ENCODE data around the gene LRP2.

Gene LRP2

DNA sequence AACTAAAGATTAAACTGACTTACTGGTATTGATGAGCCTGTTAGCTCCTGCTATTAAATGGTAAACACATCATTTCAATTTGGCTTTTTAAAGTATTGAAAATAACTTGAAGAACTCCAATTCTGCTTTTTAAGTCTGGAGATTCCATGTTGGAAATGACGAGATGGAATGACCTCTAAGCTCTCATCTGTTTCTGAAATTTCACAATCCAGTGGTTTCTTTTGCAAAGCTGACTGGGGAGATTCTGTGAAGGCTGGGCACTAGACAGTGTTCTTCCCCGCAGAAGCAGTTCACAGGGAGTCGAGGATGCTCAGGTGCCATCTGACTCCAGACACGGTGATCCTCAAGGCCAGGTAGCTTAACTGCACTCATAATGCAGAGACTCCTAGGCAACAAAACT, 248.3 kb downstream of the LRP2 start:
- no peak for DNase-seq

DNA sequence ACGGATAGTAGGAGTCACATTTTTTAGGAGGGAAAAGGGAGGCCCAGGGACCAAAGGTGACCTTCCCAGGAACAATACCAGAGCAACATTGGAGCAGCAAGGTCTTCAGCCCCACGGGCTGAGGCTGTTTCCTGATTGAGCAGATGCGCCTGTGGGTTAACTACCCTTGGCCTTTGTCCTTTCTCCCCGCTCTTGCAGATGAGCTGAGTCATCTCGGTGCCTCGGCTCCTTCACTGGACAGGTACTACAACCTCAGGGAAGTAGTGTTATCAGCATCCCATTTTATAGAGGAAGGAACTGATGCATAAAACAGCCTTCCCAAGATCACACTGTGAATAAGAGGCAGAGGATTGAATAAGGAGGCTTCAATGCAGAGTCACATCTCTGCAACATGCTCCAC, 249.5 kb downstream of the LRP2 start:
- no peak for DNase-seq

DNA sequence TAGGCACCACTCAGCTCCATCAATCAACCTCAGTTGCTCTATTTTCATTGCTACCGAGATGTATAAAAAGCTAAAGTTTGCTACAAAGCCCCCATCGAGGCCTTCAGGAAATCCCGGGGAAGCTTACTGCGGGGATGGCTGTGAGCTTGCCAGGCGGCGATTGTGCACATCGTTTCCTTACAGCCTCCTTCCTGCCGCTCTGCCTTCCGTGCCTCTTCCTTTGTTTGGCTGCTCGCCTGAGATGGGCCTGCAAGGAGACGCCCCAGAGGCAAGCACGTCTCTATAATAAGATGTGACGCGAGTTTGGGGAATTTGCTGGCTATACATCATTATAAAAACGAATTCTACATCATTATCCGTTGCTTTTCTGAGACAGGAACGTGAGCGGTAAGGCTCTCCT, 251.4 kb downstream of the LRP2 start:
- DNase-seq, result no peak

DNA sequence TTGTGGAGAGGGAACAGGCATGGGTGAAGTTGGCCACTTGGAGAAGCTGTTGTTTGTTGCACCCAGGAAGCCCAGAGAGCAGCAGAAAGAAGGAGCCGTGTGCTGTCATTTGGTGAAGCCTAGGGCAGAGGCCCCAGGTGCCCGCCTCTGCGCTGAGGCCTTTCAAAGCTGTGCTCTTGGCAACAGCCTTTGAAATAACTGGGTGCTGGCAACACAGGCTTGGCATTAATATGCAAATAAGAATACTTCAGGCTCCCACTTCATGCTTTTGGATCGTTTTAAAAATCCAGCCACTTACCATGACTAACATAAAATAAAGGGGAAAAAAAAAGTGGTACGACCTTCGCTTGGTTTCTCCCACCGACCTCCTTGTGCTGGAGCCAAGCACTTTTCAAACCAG, 251.9 kb downstream of the LRP2 start:
- DNase-seq, result no peak

DNA sequence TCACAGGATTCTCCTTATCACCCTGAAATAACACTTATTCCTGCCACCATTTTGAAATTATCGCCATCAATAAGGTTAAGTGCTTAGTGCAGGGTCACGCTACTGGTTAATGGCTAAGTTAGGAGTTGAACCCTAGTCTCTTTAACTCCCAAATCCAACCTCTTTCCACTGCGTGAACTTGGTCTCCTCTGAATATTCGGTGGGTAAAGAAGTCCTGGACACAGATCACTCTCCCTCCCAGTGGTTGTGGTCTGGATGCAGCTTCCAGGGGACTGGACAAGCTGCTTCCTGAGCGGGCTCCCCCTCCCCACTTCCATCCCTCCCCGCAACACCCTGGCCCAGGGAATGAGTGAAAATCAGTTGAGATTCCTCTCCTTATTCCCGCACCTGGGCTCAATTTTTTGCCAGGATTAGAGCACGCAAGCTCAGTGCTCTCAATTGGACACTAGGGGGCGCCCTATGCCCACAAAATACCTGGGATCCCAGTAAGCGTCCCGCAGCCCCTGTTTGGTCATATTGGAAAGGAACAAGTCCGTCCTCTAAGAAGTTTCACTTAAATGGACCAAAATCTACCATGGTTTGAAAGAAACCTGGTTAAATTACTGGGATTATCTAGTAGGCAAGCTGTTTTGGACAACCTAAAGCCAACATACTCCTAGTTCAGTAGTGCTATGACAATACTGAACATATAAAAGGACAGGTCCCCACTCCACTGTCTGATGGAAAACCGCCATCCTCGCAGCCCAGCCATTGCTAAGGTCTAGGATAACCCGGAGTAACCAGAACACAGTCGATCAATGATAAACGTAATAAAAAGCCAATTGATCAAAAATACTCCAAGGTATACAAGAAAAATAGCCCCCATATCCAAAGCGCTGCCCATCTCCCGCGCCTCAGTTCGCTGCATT, 252.6 kb downstream of the LRP2 start:
- DNase-seq, result peak; percentile 70

DNA sequence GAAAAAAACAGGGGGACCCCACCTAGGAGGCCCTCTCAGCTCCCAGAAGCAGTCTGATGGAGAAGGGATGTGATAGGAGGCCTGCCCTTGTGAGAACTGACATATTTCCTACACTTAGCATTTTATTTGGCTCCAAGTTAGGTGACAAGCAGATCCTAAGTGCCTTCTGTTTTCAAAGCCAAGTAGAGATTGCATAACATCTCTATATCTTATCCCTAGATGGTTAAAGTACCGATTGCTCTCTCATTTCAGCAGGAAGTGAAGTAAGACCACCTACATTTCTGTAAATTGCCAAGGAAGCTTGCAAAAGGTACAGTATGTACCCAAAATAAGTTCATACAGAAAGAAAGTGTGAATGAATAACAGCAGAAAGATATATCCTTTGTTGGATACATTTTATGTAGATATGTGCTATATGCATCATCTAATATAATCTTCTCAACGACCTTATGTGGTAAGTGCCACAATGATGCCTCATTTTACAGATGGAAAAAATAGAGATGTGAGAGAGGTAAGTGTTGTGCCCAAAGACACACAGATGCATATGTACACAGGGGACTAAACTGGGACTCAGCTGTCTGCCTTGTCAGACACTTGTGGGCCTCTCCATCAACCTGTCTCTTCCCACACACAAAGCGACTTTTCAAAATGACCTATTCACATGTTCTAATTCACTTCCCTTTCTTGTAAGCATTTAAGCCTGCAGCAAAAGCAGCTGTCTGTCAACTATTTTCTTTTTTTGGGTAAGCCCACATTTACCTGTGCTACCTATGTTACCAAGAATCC, 254.0 kb downstream of the LRP2 start:
- no peak for DNase-seq

DNA sequence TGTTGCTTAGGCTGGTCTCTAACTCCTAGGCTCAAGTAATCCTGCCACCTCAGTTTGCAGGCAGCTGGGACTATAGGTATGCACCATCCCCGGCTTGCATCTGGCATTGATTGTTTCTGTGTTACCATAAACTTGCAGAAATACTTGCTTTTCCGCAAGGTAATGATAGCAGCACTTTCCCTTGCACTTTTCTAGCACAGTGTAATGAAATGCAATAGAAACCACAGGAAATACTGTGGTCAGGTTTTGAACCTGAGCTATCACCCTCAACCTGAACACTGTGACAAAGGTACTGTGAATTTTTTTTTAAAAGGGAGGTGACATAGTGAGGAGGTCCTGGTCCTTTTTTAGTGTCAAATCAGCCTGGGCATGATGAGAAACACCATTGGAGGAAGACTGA, 254.7 kb downstream of the LRP2 start:
- no peak for DNase-seq

DNA sequence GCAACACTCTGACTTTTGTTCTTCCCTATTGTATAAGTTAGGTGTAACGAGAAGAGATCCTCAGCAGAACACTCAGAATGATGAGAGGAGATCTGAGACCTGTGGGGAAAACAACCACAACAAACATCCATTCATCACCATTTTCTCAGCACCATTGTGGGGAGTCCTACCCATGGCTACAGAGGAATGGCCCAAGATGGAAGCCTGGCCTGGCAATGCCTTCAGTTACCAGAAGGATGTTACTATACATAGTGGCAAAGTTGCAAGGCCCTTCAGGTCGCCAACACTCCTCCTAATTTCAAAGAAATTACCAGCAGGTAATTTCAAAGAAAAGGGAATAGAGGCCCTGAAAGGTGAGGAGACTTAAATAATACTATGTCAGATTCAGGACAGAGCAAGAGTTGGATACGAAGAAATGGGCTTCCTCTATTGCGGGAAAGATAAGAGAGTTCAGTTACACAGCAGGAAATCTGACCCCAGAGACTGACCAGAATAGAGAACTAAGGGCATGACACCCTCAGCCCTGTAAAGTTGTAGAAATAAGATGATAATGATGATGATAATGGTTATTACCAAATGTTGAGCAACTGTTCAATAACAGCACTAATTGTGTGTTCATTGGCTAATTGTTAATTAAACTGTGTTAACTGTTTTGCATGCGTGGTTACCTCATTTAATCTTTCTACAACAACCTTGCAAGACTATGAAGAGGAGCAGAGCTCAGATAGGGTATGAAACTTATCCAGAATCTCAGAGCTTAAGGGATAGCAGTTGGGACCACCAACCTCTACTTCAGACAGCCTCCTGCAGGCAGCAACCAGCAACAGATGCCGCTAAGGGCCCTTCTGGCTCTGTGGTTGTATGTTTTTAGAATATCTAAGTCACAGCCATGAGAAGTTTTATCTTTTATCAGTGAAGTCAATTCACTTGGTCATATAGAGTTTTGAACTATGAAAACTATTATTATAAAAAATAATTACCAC, 255.5 kb downstream of the LRP2 start:
- DNase-seq, result no peak

DNA sequence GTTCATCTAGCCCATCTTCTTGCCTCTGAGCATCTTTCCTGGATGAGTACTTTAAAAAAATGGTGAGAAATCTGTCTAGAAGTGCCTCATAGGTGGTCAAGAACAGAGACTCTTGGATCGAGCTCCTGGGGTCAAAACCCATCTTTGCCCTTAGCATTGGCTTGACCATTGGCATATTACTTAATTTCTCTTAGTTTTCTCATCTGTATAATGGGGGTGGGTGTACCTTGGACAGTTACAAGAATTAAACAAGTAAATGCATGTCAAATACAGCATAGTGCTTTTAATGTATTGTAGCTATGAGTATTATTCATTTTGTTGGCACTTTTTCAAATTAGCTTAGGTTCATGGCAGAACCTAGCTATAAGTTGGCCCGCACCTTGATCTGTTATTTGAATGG, 256.2 kb downstream of the LRP2 start:
- DNase-seq, result no peak

DNA sequence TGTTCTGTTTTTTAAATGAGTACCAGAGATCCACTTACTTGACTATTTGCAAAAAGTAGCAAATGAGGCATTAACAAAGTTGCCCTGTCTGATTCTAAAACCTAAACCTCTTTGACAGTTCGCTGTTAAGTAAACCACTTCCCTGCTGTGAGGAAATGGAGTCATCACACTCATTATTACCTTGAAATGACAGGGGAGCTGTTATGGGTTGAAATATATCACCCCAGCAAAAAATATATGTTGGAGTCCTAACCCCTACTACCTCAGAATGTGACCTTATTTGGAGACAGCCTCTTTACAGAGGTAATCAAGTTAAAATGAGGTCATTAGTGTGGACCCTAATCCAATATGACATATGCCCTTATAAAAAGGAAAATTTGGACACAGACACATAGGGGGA, 256.9 kb downstream of the LRP2 start:
- peak; percentile 2 for DNase-seq

DNA sequence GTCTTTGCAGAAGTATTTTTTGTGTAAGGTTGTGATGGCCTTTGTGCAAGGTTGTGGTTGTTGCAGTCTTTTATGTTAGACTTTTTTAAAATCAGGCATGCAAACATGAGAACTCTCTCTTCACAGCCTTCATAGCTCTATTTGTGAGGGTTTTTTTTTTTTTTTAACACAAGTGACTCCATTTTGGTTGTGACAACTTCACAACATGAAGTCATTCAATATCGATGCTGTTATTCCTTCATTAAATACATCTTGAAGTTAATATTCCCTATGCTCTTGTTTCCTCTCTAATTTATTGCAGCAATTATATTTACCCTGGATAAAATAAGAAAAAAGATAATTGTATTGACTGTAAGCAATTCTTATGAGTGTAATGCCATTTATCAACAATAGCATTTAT, 257.5 kb downstream of the LRP2 start:
- DNase-seq, result no peak

DNA sequence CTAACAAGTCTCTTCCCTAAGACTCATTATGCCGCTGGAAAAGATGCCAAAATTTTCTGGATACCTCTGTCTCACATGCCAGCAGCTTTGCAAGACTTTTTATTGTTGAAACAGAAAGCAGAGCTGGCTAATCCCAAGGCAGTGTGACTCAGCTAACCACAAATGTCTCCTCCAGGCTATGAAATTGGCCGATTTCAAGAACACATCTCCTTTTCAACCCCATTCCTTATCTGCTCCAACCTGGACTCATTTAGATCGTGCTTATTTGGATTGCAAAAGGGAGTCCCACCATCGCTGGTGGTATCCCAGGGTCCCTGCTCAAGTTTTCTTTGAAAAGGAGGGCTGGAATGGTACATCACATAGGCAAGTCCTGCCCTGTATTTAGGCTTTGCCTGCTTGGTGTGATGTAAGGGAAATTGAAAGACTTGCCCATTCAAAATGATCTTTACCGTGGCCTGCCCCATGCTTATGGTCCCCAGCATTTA, 266.7 kb downstream of the LRP2 start:
- DNase-seq, result no peak

DNA sequence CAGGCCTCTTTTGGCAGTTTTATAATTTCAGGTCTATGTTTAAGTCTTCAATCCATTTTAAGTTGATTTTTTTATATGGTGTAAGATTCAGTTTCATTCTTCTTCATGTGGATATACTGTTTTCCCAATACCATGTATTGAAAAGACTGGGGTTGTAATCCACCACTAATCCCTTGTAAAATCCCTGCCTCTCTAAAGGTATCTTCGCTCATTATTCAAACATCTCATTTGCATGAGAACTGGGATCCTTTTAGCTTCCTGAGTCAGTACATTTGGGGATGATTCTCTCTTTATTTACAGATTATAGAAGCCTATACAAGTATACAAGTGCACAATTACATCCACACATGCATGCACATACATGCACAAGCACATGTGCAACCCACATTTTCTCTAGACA, 267.7 kb downstream of the LRP2 start:
- DNase-seq, result no peak

DNA sequence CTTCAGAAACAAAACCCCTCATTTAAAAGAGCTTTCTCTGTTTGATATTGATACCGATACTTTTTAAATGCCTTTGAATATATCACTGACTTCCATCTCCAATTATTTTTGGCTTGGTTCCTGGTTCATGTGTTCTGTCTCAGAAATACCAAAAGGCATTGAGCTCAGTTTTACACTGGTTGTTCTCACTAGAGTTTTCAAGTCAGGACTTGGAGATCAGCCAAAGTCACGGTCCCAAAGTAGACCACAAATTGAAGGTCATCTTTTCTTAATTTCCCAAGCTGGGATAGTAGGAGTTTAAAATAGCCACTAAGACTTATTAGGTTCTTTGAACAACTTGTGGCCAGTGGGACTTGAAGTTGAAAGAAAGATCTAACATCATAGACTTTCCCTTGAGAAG, 268.8 kb downstream of the LRP2 start:
- no peak for DNase-seq

DNA sequence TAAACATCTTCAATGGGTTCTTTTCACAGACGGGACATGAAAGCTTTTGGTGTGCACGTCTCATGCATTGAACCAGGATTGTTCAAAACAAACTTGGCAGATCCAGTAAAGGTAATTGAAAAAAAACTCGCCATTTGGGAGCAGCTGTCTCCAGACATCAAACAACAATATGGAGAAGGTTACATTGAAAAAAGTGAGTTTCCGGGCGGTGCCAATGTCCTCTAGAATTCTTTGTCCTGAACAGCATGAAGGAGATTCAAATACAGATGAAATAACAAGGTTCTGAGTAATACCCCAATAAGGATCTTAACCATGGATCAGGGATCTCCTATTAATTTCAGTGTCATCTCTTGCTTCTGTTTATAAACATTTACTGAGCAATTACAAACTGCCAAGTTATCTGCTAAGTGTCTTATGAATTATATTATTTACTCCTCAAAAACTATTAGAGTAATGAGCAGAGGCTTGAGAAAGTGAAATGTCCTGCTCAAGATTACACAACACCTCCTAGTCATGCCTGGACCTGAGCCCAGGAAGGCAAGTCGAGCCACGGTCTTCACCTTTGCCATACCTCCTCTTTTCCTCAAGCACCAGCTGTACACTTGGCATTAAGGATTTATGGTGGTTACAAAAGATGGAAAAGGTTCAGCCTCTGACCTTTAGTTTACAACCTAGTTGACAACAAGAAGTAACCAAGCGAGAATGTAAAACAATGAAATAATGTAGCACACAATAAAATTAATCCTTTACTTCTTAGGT, 270.4 kb downstream of the LRP2 start:
- DNase-seq, result no peak

DNA sequence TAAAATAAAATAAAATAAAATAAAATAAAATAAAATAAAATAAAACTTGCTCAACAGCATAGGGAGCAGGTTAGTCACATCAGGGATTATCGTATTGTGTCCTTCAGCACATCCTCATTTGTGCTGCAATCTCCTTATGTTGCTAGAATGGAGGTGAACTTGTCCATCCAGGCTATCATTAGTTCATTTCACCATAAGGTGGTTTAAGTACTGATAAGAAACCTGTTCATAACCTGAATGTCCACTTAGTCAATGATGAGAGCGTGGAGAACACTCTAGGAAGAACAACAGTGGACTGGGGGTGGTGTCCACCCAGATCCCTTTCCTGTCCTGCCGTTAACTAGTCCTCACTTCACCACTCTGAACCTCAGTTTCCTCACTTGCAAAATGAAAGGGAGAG, 271.1 kb downstream of the LRP2 start:
- DNase-seq, result no peak

DNA sequence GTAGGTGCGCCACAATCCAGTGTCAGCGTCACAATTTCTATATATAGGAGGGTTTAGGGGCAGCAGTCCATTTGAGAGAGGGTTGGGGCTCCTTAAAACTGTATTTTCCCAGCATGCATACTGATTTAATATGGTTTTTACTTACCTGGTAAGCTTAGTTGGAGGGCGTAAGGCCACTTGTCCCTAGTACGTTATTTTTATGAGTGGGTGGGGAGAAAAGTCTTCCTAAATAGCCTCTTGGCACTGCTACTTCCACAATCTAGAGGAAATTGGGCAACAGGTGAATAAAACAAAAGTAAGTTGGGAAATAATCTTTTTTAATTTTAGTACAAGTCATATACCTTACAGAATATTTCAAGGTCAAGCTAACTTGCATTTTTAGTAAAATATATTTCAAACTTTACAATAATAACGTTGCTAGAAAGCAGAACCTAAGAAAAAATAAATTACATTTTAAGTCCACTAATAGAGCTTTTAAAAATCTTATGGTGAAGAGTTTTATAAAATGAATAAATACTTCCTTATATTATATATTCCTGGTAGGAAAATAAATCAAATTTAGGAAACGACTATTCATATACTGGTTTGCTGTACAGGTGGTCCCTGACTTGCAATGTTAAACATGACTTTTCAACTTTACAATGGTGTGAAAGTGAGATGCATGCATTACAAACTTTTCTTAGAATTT, 272.1 kb downstream of the LRP2 start:
- no peak for DNase-seq

DNA sequence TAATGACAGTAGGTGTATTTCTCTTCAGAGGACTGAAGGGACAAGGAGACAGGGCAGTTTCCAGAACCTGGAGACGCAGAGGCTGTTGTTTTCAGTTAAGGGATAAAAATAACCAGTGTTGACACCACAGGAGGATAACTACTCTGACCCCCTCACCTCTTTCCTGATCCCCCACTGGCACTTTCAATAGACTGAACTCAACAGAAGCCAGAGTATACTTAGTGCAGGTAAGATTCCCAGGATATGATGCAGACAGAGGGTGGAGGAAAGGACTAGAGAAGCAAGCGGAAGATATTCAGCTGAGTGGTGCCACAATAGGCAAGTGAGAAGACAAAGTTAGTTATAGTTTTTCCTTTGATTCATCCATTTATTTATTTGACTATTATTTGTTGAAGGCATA, 273.2 kb downstream of the LRP2 start:
- no peak for DNase-seq

DNA sequence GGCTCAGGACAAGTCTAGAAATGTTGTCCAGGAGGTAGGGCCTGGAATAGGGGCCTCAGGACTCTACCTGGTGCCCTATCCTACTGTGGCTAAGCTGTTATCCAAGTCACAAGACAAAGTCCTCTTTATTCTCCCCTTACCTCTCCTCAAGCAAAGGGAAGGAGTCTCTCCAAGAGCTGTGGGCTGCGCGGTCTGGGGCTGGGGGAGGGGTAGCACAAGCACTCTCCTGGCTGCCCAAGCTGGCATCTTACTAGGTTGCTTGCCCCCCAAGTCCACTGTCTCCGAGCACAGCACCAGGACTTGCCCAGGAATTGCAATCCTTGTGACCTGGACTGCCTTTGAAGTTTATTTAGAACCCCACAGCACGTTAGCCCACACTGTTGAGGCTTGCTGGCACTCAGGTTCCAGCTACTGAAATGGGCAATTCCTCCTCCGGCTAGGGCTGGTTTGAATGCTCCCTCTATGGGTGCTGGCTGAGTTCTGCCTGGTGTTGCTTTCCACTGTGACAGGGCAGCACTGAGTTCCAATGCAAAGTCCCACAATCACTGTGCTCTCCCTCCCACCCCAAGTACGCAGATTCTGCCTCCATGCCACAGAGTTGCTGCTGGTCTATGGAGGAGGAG, 274.5 kb downstream of the LRP2 start:
- DNase-seq, result no peak

DNA sequence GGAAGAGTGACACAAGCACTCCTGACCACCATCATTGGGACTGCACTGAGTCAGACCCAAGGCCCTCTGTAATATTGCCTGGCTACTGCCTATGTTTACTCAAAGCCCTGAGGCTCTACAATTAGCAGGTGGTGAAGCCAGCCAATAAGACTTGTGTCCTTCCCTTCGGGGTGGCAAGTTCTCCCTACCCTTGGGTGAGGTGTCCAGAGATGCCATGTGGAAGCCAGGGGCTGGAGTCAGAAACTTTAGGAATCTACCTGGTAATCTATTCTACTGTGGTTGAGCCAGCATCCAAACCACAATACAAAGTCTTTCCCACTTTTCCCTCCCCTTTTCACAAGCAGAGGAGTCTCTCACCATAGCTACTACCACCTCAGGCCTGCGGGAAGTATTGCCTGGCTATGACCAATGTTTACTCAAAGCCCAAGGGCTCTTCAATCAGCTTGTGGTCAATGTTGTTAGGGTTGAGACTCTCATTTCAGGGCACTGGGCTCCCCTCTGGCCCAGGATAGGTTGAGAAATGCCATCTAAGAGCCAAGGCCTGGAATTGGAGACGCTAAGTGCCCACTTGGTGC, 275.4 kb downstream of the LRP2 start:
- DNase-seq, result no peak

DNA sequence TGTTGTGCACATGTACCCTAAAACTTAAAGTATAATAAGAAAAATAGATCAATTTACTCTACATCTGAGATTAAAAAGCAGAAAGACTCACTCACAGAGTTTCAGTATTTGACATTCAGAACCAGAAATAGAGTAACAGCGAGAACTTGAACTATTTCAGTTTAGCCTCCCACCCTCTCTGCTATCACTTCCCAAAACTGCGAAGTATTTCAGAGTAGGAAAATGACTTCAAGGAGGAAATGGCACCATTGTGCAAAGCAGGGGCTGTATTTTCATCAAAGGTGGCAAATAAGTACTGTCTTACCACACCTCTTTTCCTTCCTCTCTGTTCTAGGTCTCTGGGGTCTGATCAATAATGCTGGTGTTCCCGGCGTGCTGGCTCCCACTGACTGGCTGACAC, 279.3 kb downstream of the LRP2 start:
- no peak for DNase-seq
